Heart right ventricle (tissue), 16 donors: ENCODE results near the gene CCDC24. TPM values are rescaled to one million over a fixed set of nuclear protein-coding genes. Genes with fewer than 3 reads are reported as not detected.

ENCODE experiments used
- ATAC-seq, 8 donors: fragments of 200-7000 bp; cut with Tn5 transposase; one replicate each; pipeline ENCODE4 v1.9.1; 2020; ENCODE audit warnings: mild to moderate bottlenecking in 8 of 8, moderate library complexity in 8 of 8, moderate number of reproducible peaks in 1 of 8
- DNase-seq, 2 donors: peaks; one replicate each; pipeline ENCODE4 v3.0.0-alpha.2; 2020
- H3K27ac ChIP-seq, 10 donors: fragments of 200-600 bp; sonication (generic) in 2 of 10; one replicate each; pipeline versions ENCODE4 v1.5.0 to v1.8.0; 2020 to 2022; ENCODE audit warnings: mild to moderate bottlenecking in 3 of 10
- H3K27me3 ChIP-seq, 7 donors: fragments of 200-600 bp; one replicate each; pipeline ENCODE4 v1.8.0; 2021 to 2022; ENCODE audit warnings: mild to moderate bottlenecking in 2 of 7
- H3K36me3 ChIP-seq, 9 donors: fragments of 200-600 bp; sonication (generic) in 1 of 9; one replicate each; pipeline versions ENCODE4 v1.5.0 to v1.8.0; 2020 to 2022; ENCODE audit warnings: mild to moderate bottlenecking in 2 of 9
- H3K4me1 ChIP-seq, 9 donors: fragments of 200-600 bp; sonication (generic) in 1 of 9; one replicate each; pipeline versions ENCODE4 v1.5.0 to v1.8.0; 2020 to 2022; ENCODE audit warnings: mild to moderate bottlenecking in 4 of 9
- H3K4me3 ChIP-seq, 10 donors: fragments of 200-600 bp; sonication (generic) in 2 of 10; one replicate each; pipeline versions ENCODE4 v1.5.0 to v1.8.0; 2020 to 2022; ENCODE audit warnings: mild to moderate bottlenecking in 7 of 10, moderate library complexity in 2 of 10
- H3K9me3 ChIP-seq, 11 donors: fragments of 200-600 bp in 10 of 11; sonication (generic) in 2 of 11; one replicate each; pipeline versions ENCODE4 v1.5.0 to v1.8.0; 2013 to 2022; ENCODE audit warnings: mild to moderate bottlenecking in 2 of 11, control low read depth in 1 of 11, moderate library complexity in 1 of 11
- CTCF ChIP-seq, 9 donors: fragments of 200-600 bp; sonication (generic) in 2 of 9; IDR thresholded peaks; one replicate each; pipeline versions ENCODE4 v1.5.0 to v1.8.0; 2021 to 2022; ENCODE audit warnings: antibody characterized with exemption in 9 of 9, mild to moderate bottlenecking in 5 of 9, moderate library complexity in 1 of 9
- WGBS, 2 donors: extraction: QIAGEN DNeasy Blood & Tissue Kit; methylation state at CpG; one replicate each; pipeline ENCODE4 v1.1.7; 2013; ENCODE audit warnings: inconsistent platforms in 1 of 2; 5-methylcytosine and 5-hydroxymethylcytosine counted together
- intact Hi-C, 10 donors: fragments of 100-400 bp; cut with DNase I; formaldehyde crosslinking; loops; one replicate each; pipeline versions ENCODE4 v1.11.1 to v1.14.2; 2022
- polyA plus RNA-seq, 2 donors: library from polyadenylated mRNA; stranded (reverse); fragments of 200-250 nt; gene quantifications; one replicate each; pipeline ENCODE4 v1.2.3, GENCODE V29; 2013
- total RNA-seq, 10 donors: library from RNA; stranded (reverse); fragmentation: NEBNext Ultra II Directional in 3 of 10; extraction: Animal tissue kit (Norgen Biotek cat#: 25700) in 3 of 10; gene quantifications; one replicate each; pipeline versions ENCODE4 v1.2.1 to v1.2.4, GENCODE V29; 2021 to 2023
- donor health status: Arrhythmogenic right ventricular cardiomyopathy.
- donor health status: ischemic (EF 13 %, LVEDD 7.1; RV severe dilation, severe dysfunction).
- donor health status: healthy with polysubstance abuse.
- donor health status: DM: no; HTN: yes; CAD: no.
- donor health status: DM: no; HTN: no; CAD: no.
- donor health status: ischemic (EF 25% LVEDD 6.9; RV normal size, moderate dysfunction).
- donor health status: ischemic (EF 25% LVEDD 5.7; RV mildly dilated, moderate dysfunction).
- donor health status: healthy.
- donor health status: DM: yes; HTN: yes; CAD: no.
- donor health status: Ischemic cardiomyopathy.
- donor health status: ischemic (EF 35%, LVEDD 5.7; RV mildly dilated, moderate dysfunction).
- donor health status: nonischemic (EF 11% LVEDD 7.7; RV severe dilation, severe dysfunction).
- donor health status: DM: yes; HTN: yes; CAD: no.
- donor health status: PGD.
- donor health status: ischemic (EF 29% LVEDD 5.4; RV normal size, mild dysfunction).
- donor health status: nonischemic (EF 23%, LVEDD 6.1; RV moderate dilation, normal function).

CCDC24 gene
- total and polyA plus RNA-seq, 12 donors, result 0.55 to 3.1 (median 1.3) TPM

- Histone ChIP-seq H3K9me3 (no peaks in the 10 kb centered on the region), H3K27me3 (no peaks in the 10 kb centered on the region), H3K36me3 (no peaks in the 10 kb centered on the region), H3K4me3 (no peak overlapping the region), H3K27ac (no peak overlapping the region), H3K4me1 (peaks cover 0 to 6% (median 3%) of the 10 kb centered on the region in 9 donors)
- no peak for ATAC-seq
- TF ChIP-seq CTCF (IDR thresholded peaks at IDR 0.05), result no peak
- WGBS, 2 donors, result 78 to 83% methylated on average over 8 of the region's 8 CpGs
- DNase-seq, result no peak
- intact Hi-C loops, result loop anchor here in 5 of 10 donors (2.0 to 5.0 kb wide), 3 partner anchors 35 to 45 kb away; no protein-coding TSS in a partner anchor
Measured at GRCh38 chr1:44002165-44002564, 10.8 kb downstream of the CCDC24 start.

- Histone ChIP-seq H3K4me1 (peaks cover 0 to 6% (median 3%) of the 10 kb centered on the region in 9 donors), H3K27me3 (no peaks in the 10 kb centered on the region), H3K36me3 (no peaks in the 10 kb centered on the region), H3K27ac (no peak overlapping the region), H3K9me3 (no peaks in the 10 kb centered on the region), H3K4me3 (no peak overlapping the region)
- WGBS, 2 donors, result 74 to 79% methylated on average over 14 of the region's 14 CpGs
- intact Hi-C loops, result loop anchor here in 5 of 10 donors (2.0 to 5.0 kb wide), 3 partner anchors 34 to 45 kb away; no protein-coding TSS in a partner anchor
- ATAC-seq (no peak), DNase-seq (no peak)
- no peak for TF ChIP-seq CTCF (IDR thresholded peaks at IDR 0.05)
Measured at GRCh38 chr1:44002606-44003157, 11.3 kb downstream of the CCDC24 start.

GRCh38 chr1:44008259-44008658 lies 16.9 kb downstream of the CCDC24 start:
- H3K4me1 ChIP-seq, result peaks cover 0 to 6% (median 3%) of the 10 kb centered on the region in 9 donors
- no peaks in the 10 kb centered on the region for H3K27me3 ChIP-seq
- DNase-seq (no peak), ATAC-seq (no peak)
- WGBS, 2 donors, result 94% methylated on average over 12 of the region's 12 CpGs
- intact Hi-C loops, result loop anchor here in 3 of 10 donors (5.0 kb wide), 1 partner anchor 39 kb away; no protein-coding TSS in a partner anchor
- no peaks in the 10 kb centered on the region for H3K36me3 ChIP-seq
- no peak overlapping the region for H3K27ac ChIP-seq
- H3K9me3 ChIP-seq, result no peaks in the 10 kb centered on the region
- H3K4me3 ChIP-seq, result no peak overlapping the region
- no peak for TF ChIP-seq CTCF (IDR thresholded peaks at IDR 0.05)

GRCh38 chr1:44010935-44011471 lies 19.6 kb downstream of the CCDC24 start:
- Histone ChIP-seq H3K27me3 (no peaks in the 10 kb centered on the region), H3K9me3 (no peaks in the 10 kb centered on the region), H3K4me1 (peaks cover 0 to 20% (median under 1%) of the 10 kb centered on the region in 9 donors), H3K27ac (no peak overlapping the region), H3K36me3 (no peaks in the 10 kb centered on the region), H3K4me3 (no peak overlapping the region)
- TF ChIP-seq CTCF (IDR thresholded peaks at IDR 0.05), result no peak
- intact Hi-C loops, result no loop called here
- 80 to 87% methylated on average over 11 of the region's 11 CpGs for WGBS, 2 donors
- no peak for DNase-seq
- no peak for ATAC-seq
